HG02970 (cell line): ENCODE data around the gene DDX5.
"Not testable (repeated sequence)": the region's sequence is repeated elsewhere in the genome, so short reads cannot be mapped to it uniquely, and the experiment has no call there.

Source experiments
- ATAC-seq: cut with Tn5 transposase; IDR thresholded peaks from one replicate; pipeline ENCODE4 v1.9.1; 2021; ENCODE audit warnings: mild to moderate bottlenecking, moderate library complexity, moderate number of reproducible peaks; ENCODE audit not compliant: unreplicated experiment, low FRiP score

Gene DDX5

DNA sequence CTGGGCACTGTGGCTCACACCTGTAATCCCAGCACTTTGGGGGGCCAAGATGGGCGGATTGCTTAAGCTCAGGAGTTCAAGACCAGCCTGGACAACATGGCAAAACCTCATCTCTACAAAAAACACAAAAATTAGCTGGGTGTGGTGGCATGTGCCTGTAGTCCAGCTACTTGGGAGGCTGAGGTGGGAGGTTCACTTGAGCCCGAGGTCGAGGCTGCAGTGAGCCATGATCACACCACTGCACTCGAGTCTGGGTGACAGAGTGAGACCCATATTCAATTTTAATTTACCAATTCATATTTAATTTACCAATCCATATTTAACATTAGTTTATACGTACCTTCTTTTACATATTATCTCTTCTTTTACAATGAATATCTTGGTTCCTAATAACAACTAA lies 10.8 kb downstream of the DDX5 start:
- not testable (repeated sequence) for ATAC-seq

- ATAC-seq: no peak
Observed at GRCh38 chr17:64494121-64494520, 12.0 kb downstream of the DDX5 start.

GRCh38 chr17:64492481-64493109 lies 13.5 kb downstream of the DDX5 start:
- no peak for ATAC-seq

DNA sequence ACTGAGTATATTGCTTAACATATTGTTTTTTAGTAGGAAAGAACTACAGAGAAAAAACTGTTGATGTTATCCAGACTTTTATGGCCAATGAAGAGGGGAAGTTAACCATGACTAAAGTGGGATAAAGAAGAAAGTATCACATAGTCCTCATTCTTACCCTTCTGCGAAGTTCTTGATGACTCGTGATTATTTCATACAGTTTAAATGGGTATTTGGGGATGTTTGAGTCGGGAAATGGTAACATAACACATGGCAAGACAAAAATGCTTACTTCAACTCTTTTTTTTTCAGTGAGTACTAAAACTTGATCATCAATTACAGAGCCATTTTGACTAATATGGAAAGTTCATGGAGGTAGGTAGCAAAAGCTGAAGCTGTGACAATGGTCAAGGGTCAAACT lies 14.1 kb downstream of the DDX5 start:
- no peak for ATAC-seq

DNA sequence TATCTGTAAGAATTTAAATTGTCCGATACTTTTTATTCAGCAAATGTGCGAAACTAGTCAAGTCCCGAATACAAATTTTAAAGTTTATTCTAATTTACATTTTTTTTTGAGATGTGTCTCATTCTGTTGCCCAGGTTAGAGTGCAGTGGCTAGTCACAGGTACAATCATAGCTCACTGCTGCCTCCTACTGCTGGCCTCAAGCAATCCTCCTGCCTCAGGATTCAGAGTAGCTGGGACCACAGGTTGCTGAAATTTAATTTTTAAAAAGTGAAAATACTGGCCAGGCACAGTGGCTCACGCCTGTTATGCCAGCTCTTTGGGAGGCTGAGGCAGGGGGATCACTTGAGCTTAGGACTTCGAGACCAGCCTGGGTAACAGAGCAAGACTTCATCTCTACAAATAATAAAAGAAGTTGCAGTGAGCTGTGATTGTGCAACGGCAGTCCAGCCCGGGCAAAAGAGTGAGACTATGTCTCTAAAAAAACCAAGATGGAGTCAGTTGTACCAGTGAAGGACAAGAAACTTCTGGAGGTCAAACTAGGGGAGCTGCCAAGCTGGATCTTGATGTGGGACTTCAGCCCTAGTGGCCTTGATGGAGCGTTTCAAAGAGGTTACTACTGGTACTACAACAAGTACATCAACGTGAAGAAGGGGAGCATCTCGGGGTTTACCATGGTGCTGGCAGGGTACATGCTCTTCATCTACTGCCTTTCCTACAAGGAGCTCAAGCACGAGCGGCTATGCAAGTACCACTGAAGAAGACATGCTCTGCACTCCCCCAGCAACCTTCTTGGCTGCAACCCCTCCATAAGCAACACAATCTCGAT lies 14.8 kb downstream of the DDX5 start:
- no peak for ATAC-seq

GRCh38 chr17:64488301-64488700 lies 17.8 kb downstream of the DDX5 start:
- no peak for ATAC-seq

DNA sequence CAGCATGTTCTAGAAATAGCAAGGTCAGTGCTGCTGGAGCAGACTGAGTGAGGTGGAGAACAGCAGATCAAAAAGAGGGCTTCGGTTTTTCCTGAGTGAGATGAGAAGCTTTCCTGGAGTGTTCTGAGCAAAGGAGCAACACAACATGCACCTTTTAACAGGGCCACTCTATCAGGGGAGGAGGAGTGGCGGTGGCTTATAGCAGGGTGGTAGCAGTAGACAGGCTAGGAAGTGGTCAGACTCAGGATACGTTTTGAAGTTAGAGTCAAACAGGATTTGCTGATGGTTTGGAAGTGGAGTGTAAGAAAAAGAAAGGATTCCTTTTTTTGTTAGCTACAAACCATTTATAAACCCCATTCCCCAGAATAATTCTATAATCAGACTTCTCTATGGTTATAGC lies 21.7 kb downstream of the DDX5 start:
- ATAC-seq: no peak

- no peak for ATAC-seq
Observed at GRCh38 chr17:64480951-64481350, 25.1 kb downstream of the DDX5 start.

DNA sequence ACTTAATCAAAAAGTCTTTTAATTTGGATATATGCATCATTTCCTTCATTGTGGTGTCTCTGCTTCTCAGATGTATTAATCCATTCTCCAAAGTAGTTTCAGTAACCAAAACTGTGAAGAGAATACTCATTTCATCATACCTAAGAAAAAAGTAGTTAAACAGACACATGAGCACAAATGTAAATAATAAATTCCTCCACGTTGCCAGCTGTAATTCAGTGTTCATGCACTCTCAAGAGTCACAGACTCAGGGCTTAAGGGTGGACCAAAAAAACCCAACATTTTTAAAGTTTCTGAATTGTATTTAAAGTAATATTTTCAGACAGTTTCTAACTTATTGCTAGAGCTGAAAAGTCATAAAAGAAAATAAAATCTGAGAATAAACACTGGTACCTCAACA lies 28.2 kb downstream of the DDX5 start:
- no peak for ATAC-seq

DNA sequence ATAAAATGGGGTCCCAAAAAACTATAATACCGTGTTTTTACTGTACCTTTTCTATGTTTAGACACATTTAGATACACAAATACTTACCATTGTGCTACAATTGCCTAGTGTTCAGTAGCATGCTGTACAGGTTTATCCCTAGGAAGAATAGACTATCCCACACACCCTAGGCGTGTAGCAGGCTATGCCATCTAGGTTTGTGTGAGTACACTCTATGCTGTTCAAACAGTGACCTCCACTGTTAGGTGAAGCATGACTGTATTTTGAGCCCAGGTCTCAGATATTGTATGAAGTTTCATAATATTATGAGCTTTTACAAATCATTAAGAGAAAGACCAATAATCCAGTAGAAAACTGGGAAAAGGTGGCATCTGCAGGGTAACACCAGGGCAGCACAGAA lies 33.5 kb downstream of the DDX5 start:
- no peak for ATAC-seq

DNA sequence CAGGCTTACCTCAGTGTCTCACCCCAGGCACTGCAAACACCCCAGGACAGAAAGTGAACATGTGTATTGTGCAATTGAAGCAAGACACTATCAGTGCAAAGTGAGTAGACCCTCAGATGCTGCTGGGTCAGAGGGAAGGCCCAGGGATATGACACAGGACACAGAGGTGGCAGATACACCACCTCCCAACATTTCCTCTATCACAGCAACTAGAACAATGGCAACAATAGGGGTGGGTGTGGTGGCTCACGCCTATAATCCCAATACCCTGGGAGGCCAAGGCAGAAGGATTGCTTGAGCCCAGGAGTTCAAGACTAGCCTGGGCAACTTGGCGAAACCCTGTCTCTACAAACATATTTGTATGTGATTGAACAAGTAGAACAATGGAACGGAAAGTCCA lies 34.6 kb downstream of the DDX5 start:
- no peak for ATAC-seq

DNA sequence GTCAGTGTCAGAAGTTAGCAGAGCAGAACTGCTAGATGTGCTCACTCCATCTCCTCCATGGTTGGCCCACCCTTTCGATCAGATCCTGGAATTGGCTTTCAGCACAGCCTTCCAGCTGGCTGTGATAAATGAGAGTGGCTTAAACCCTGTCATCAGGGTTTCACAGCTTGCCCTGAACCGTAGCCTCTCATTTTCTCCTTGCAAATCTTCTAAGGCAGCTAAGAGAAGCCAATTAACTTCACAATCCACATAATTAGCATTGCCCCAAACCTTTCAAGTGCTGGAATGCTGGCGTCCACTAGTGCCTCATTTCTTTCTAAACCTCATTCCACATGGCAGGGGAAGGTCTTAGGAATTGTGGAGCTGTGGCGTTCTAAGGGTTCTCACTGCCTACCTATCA lies 35.5 kb downstream of the DDX5 start:
- ATAC-seq: no peak

- not testable (repeated sequence) for ATAC-seq
Observed at GRCh38 chr17:64466834-64467233, 39.3 kb downstream of the DDX5 start.

- no peak for ATAC-seq
Observed at GRCh38 chr17:64466019-64466735, 39.9 kb downstream of the DDX5 start.

- no peak for ATAC-seq
Observed at GRCh38 chr17:64461788-64462187, 44.3 kb downstream of the DDX5 start.

DNA sequence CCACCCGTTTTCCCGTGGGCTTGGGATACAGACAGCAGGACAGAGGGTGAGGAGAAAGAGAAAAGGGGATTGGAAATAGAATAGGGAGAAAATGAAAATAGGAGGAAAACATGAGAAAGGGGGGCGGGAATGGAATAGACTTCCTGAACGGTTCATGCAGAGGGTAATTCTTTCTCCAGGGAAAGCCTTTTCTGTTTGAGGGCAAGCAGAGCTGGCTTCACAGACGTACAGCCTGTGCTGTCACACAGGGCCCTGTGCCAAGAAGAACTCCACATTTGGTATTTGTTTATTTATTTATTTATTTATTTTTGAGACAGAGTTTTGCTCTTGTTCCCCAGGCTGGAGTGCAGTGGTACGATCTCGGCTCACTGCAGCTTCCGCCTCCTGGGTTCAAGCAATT lies 45.1 kb downstream of the DDX5 start:
- no peak for ATAC-seq

GRCh38 chr17:64459818-64460217 lies 46.3 kb downstream of the DDX5 start:
- not testable (repeated sequence) for ATAC-seq

DNA sequence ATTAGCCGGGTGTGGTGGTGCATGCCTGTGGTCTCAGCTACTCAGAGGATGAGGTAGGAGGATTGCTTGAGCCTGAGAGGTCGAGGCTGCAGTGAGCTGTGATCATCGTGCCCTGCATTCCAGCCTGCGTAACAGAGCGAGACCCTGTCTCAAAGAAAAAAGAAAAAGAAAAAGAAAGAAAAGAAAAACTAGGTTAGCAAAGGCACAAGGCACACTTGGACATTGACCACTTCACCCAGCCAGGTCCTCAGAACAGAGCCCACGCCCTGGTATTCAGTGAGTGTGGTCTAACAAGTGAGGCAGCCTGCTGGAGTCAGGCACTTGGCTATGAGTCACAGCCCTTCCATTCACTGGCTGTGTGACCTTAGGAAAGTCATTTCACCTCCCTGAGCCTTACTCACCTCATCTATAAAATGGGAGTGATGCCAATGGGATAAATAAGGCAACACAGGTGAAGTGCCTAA lies 46.8 kb downstream of the DDX5 start:
- ATAC-seq: no peak

GRCh38 chr17:64458756-64459155 lies 47.3 kb downstream of the DDX5 start:
- no peak for ATAC-seq

DNA sequence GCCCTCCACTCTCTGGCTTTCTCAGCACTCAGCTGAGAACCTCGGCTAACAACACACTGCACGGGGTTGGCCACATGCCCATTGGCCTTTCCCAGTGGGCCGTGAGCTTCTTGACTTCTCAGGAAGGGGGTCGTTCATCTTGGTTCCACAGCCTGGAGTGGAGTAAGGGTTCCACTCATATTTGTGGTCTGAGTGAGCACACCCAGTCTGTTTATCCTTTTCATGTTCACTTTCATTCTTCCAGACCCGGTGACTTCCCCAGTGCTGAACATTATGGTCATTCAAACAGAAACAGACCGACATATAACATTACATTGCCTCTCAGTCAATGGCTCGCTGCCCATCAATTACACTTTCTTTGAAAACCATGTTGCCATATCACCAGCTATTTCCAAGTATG lies 48.9 kb downstream of the DDX5 start:
- ATAC-seq: no peak
